Activated effector memory CD4-positive, alpha-beta T cell treated with Interleukin-2 at 50 U/mL for 16 hours (primary cell): Measurements from ENCODE around the gene CDC42SE2.
A peak's percentile ranks its signal among the peaks of the same experiment; 100 is the strongest.

Experiments
- DNase-seq: peaks from one replicate; pipeline ENCODE4 v3.0.0-alpha.2; 2020

Gene CDC42SE2

GRCh38 chr5:131279204-131279603 lies 15.4 kb downstream of the CDC42SE2 start:
- no peak for DNase-seq

DNA sequence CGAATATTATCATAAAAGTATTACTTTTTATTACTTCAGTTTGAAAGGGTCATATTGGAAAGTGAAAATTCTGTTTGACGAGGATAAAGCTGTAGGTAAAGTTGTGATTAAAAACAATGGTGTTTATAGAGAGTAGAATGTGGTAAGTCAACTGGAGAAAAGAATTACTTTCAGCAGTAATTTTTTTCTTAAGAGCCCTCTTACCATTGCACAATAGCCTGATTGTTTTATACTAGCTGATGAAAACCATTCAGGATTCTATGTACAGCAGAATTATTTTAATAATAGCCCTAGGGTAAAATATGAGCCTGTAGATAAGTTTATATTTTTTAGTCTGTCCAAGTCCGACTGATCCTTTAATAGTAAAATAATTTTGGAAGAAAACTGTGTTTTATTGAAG lies 16.6 kb downstream of the CDC42SE2 start:
- no peak for DNase-seq

- no peak for DNase-seq
Measured at GRCh38 chr5:131281133-131281867, 17.4 kb downstream of the CDC42SE2 start.

DNA sequence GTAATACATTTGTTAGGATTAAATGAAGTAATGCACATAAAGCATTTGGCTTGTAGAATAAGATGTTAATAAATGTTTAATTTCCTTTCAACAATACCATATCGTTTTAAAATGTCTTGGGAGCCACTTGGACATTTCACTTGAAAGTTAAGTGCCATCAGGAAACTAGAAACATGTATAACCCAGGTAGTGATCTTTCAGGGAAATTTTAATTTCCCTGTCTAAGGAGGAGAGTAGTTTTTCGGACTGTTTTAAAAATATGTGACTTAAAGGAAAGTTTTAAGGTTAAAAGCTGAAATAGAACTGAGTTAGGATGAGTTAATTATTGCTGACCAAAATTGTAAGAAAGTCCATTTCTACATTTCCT lies 18.0 kb downstream of the CDC42SE2 start:
- DNase-seq, result no peak

DNA sequence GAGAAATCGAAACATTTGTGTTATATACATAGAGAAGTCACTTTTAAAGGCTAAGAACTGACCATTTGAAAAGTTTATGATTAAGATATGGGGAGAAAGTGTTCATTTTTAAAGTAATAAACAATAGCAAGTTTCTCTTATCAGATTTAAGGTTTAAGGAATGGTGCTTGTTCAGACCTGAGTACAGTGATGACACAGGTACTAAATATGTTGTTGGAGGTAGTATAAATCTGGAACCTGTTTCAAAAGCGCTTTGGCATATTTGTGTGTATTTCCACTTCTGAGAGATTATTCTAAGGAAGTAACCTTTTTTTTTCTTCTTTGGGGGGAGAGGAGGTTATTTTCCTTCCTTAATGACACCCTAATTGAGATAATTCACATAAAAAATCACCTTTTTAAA lies 18.4 kb downstream of the CDC42SE2 start:
- DNase-seq, result no peak

- DNase-seq, result no peak
Measured at GRCh38 chr5:131285703-131286399, 22.0 kb downstream of the CDC42SE2 start.

DNA sequence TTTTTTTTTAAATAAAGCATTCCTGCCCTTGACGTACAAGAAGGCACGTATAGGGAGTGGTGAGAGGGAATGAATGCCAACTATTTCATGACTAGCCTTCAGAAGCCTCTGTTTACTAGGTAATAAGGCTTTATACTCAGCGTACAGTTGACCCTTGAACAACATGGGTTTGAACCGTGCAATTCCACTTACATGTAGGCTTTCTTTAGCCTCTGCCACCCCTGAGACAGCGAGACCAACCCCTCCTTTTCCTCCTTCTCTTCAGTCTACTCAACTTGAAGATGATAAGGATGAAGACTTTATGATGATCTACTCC lies 22.5 kb downstream of the CDC42SE2 start:
- no peak for DNase-seq

- no peak for DNase-seq
Measured at GRCh38 chr5:131288328-131288727, 24.5 kb downstream of the CDC42SE2 start.

DNA sequence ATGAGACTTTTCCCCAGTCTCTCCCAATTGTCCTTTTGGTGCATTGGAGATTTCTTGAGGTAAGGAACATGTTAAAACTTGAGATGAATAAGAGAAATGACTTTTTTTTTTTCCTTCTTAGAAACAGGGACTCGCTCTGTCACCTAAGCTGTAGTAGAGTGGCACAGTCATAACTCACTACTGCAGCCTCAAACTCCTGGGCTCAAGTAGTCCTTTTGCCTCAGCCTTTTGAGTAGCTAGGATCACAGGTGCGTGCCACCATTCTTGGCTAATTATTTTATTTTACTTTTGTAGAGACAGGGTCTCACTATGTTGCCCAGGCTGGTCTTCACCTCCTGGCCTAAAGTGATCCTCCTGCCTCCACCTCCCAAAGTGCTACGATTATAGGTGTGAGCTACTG lies 25.9 kb downstream of the CDC42SE2 start:
- DNase-seq, result no peak

- DNase-seq, result no peak
Measured at GRCh38 chr5:131296213-131296672, 32.4 kb downstream of the CDC42SE2 start.

DNA sequence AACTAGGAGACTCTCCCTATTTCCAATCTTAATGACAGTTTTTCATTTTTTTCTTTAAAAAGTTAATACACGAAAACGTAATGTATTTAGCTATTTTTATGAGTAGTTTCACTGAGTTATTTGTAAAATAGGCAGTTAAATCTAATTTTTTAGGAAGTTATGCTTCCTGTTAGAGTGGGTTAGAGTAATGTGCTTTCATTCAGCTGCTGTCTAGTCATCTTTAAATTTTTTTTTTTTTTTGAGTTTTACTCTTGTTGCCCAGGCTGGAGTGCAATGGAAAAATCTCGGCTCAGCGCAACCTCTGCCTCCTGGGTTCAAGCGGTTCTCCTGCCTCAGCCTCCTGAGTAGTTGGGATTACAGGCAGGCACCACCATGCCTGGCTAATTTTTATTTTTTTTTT lies 34.0 kb downstream of the CDC42SE2 start:
- no peak for DNase-seq

DNA sequence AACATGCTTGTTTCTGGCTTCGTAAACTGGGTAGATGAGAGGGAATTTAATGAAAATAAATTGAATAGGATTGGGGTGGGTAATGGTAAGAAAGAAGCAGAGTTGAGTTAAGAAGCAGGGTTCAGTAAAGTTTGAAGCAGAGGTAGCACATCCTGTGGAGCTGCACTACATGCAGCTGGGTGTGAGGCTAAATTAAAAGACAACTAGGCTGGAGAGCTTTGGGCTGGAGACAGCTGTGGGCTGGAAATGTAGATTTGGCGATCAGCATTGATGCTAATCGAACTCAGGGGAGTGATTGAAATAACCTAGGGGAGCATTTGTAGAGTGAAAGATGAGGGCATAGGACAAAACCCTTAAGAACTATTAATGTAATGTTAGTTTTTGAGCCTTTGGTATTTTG lies 35.6 kb downstream of the CDC42SE2 start:
- DNase-seq, result no peak

DNA sequence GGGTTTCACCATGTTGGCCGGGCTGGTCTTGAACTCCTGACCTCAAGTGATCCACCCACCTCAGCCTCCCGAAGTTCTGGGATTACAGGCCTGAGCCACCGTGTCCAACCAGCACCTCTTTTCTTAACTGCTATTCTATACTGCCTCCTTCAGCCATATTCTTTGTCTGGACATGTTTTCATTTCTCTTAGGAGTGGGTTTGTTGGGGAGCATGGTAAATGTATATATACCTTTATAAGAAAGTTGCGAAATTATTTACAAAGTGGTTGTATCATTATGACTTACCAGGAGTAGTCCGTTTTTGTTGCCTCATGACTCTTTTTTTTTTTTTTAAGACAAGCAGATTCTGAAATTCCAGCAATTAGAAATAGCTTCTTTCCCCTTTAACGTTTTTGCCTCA lies 38.7 kb downstream of the CDC42SE2 start:
- no peak for DNase-seq

DNA sequence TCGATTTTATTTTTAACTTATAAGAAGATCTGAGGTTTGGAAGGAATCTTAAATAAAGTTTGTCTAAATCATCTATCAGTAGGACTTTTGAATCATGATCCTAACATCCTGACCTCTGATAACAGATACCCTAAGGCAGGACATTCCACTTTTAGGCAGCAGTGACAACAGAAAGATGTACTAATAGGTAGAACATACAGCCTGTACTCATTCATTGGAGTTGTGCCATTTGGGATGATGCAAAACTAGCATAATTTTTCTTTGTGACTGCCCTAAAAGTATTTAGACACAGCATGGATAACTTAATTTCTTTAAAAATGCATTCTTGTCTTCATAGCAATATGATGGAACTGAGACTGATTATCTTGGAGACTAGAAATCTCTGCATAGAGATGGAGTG lies 39.7 kb downstream of the CDC42SE2 start:
- DNase-seq, result no peak

DNA sequence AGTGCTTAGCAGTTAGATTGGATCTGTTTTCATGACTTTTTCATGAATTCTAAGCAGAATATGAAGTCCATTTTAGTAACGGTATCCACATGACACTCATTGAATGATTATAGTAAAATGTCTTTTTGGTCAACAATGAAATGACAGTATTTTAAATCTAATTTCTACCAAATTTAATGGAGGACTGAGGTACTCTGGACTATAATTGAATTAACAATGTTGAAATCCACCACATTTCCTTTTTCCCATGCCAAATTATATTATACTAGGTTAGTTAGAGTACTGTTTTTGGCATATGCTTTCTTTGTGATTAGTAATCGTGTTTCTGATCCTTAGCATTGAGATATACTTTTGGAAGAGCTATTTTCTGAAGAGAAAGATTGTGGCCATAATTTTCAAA lies 40.6 kb downstream of the CDC42SE2 start:
- no peak for DNase-seq

DNA sequence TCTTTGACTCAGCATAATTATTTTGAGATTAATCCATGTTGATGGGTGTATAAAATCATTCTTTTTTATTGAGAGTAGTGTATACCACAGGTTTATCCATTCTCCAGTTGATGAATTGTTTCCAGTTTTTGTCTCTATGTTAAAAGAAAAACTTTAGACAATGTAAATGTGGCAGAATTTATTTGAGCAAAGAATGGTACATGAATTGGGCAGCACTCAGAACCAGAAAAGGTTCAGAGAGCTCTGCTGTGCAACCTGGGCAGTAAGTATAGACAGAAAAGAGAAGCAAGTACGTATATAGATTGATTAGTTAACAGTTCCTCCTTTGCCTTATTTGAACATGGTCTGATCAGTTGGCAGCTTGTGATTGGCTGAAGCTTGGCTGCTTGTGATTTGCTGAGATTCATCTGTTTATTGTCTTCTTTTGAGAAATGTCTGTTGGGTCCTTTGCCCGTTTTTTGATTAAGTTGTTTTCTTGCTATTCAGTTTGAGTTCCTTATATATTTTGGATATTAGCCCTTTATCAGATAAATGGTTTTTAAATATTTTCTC lies 41.4 kb downstream of the CDC42SE2 start:
- DNase-seq, result no peak

DNA sequence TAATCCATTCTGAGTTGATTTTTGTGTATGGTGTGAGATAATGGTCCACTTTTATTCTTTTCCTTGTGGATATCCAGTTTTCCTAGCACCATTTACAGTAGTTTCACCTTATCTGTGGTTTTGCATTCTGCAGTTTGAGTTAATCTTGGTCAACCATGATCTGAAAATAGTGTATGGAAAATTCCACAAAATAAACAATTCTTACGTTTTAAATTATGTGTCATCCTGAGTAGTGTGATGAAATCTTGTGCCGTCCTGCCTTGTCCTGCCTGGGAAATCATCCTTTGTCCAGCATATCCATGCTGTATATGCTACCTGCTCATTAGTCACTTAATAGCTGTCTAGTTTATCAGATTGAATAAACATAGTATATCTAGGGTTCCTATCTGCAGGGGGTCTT lies 42.1 kb downstream of the CDC42SE2 start:
- DNase-seq, result no peak

DNA sequence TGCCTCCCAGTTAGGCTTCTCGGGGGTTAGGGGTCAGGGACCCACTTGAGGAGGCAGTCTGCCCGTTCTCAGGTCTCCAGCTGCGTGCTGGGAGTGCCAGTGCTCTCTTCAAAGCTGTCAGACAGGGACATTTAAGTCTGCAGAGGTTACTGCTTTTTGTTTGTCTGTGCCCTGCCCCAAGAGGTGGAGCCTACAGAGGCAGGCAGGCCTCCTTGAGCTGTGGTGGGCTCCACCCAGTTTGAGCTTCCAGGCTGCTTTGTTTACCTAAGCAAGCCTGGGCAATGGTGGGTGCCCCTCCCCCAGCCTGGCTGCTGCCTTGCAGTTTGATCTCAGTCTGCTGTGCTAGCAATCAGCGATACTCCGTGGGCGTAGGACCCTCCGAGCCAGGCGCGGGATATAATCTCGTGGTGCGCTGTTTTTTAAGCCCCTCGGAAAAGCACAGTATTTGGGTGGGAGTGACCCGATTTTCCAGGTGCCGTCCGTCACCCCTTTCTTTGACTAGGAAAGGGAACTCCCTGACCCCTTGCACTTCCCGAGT lies 48.5 kb downstream of the CDC42SE2 start:
- DNase-seq, result peak; percentile 51

GRCh38 chr5:131316026-131316425 lies 52.2 kb downstream of the CDC42SE2 start:
- DNase-seq, result no peak

DNA sequence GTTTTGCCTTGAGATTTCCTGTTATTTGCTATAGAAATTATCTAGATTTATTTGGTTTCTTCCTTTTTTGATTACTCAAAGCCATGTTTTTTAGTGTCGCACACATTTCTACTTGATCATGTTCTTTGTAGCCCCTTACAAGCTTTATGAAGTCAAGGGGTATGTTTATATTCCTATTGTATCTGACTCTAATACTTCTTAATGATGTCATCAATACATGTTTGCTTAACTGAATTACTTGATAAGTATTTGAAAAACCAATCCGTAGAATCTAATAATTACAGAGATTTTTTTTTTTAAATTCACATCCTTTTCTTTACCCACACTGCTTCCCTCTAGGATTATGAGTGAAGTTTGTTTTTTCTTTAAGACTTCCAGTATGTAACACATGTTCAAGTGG lies 53.0 kb downstream of the CDC42SE2 start:
- DNase-seq, result no peak

- DNase-seq, result no peak
Measured at GRCh38 chr5:131318455-131318854, 54.6 kb downstream of the CDC42SE2 start.

DNA sequence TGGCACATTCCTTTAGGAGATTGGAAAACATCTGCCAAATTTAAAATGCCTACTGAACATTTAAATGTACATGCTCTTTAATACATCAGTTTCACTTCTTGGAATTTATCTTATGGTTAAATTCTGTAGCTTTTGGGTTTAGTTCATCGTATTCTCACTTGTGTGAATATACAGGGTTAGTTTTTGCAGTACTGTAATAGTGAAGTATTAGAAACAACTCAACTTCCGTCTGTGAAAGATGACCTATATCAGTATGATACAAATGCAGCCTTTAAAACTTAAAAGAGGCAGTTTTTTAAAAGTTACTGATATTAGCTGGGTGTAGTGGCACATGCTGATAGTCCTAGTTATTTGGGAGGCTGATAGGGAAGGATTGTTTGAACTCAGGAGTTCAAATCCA lies 57.2 kb downstream of the CDC42SE2 start:
- no peak for DNase-seq

DNA sequence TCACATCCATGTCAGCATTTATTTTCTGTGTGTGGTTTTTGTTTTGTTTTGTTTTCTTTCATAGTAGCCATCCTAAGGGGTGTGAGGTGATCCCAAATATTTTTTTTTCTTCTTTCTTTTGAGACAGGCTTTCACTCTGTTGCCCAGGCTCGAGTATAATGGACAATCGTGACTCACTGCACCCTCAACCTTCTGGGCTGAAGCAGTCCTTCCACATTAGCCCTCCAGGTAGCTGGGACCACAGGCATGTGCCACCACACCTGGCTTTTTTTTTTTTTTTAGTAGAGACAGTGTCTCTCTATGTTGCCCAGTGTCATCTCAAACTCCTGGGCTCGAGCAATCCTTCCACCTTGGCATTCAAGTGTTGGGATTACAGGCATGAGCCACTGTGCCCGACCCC lies 59.1 kb downstream of the CDC42SE2 start:
- DNase-seq, result no peak

DNA sequence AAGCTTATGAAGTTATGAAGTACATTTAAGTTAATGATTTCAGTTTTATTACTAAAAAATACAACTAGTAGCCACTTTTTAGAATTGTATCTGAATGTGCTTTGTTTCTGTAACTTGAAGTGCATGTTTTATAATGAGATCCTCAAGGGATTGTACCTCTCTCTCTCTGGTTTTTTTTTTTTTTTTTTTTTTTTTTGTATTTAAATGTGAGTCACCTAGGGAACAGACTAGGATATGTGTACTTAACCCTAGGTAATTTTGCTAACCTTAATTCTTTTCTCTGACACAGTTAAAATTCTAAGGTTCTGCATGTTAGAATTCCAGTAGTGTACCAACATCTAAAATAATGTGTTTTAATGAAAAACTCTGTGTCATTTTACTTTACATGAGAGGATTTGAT lies 59.5 kb downstream of the CDC42SE2 start:
- DNase-seq, result no peak
